ENCODE results near the gene TNS3.
"Not testable (repeated sequence)": the region's sequence is repeated elsewhere in the genome, so short reads cannot be mapped to it uniquely, and the experiment has no call there.

Gene TNS3

GRCh38 chr7:47470567-47471357, 111.1 kb downstream of the TNS3 start:
- no peak for DNase-seq (ENCODE audit: extremely low read depth, low read depth)
- no peak overlapping the region for H3K4me3 ChIP-seq (replicated peaks; ENCODE audit: low read depth, low read length)
- TF ChIP-seq, protein P1, sequence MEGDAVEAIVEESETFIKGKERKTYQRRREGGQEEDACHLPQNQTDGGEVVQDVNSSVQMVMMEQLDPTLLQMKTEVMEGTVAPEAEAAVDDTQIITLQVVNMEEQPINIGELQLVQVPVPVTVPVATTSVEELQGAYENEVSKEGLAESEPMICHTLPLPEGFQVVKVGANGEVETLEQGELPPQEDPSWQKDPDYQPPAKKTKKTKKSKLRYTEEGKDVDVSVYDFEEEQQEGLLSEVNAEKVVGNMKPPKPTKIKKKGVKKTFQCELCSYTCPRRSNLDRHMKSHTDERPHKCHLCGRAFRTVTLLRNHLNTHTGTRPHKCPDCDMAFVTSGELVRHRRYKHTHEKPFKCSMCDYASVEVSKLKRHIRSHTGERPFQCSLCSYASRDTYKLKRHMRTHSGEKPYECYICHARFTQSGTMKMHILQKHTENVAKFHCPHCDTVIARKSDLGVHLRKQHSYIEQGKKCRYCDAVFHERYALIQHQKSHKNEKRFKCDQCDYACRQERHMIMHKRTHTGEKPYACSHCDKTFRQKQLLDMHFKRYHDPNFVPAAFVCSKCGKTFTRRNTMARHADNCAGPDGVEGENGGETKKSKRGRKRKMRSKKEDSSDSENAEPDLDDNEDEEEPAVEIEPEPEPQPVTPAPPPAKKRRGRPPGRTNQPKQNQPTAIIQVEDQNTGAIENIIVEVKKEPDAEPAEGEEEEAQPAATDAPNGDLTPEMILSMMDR (IDR thresholded peaks at IDR 0.05; ENCODE audit: low read depth, low read length, missing control alignments): no peak

DNA sequence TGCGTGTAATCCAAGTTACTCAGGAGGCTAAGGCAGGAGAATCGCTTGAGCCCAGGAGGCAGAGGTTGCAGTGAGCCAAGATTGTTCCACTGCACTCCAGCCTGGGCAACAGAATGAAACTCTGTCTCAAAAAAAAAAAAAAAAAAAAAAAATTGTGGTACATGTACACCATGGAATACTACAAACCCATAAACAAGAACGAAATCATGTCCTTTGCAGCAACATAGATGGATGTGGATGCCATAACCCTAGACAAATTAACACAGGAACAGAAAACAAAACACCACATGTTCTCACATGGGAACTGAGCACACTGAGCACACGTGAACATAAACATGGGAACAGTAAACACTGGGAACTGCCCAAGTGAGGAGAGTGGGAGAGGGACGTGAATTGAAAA, 112.1 kb downstream of the TNS3 start:
- DNase-seq (ENCODE audit: extremely low read depth, low read depth); H3K4me3 ChIP-seq (replicated peaks; ENCODE audit: low read depth, low read length): not testable (repeated sequence)

GRCh38 chr7:47466832-47467231, 115.1 kb downstream of the TNS3 start:
- TF ChIP-seq, protein P1 (IDR thresholded peaks at IDR 0.05; ENCODE audit: low read depth, low read length, missing control alignments): no peak
- DNase-seq (ENCODE audit: extremely low read depth, low read depth): no peak
- H3K4me3 ChIP-seq (replicated peaks; ENCODE audit: low read depth, low read length): no peak overlapping the region

DNA sequence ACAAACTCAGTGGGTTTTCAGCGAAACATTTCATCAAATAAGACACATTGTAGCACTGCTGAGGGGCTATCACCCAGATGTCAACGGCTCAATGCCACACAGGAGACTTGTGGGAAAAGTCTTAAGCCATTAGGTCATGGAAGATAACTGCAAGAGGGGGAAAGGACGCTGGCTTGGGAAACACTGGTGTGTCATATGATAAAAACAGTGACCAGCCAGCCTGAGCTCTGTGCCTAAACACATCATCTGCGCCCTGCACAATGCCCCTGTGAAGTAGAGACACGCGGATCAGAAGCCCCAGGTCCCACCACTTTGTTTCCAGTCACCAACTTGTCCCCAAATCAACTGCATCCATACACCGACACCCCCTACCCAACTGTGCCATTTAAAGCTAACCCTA, 116.7 kb downstream of the TNS3 start:
- TF ChIP-seq, protein P1 (IDR thresholded peaks at IDR 0.05; ENCODE audit: low read depth, low read length, missing control alignments): no peak
- DNase-seq (ENCODE audit: extremely low read depth, low read depth): no peak
- H3K4me3 ChIP-seq (replicated peaks; ENCODE audit: low read depth, low read length): no peak overlapping the region

DNA sequence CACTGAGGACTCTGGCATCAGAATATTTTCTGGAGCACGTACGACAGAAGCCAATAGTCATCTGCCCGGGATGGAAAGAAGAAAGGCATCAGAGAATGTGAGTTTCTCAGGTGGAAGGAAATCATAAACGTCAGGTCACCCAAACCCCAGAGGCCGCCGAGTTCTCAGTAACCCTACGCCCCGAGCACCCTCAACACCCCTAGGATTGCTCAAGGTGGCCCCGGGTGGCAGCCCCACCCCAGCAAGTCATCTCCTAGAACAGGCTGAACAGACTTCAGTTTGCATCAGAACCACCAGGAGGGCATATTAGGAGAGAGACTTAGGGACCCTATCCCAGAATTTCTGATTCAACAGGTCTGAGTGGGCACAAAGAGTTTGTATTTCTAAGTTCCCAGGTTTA, 117.6 kb downstream of the TNS3 start:
- TF ChIP-seq, protein P1 (IDR thresholded peaks at IDR 0.05; ENCODE audit: low read depth, low read length, missing control alignments): no peak
- H3K4me3 ChIP-seq (replicated peaks; ENCODE audit: low read depth, low read length): no peak overlapping the region
- no peak for DNase-seq (ENCODE audit: extremely low read depth, low read depth)

DNA sequence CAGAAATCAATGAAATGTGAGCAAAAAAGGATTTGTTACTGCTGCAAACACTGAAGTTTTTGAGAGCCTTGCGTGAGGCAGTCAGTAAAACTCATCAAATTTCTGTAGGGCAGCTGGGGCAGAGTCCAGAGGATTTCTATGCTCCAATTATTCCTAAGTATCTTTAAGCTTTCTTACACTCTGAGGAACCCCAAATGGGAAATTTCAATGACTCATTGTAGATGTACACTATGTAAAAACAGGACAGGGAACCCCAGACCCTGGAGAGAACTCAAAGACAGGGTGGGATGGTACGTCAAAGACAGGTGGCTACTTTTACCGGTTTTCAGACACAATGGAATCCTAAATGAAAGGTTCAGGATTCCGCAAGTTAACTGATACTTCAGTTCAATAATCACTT, 120.2 kb downstream of the TNS3 start:
- TF ChIP-seq, protein P1 (IDR thresholded peaks at IDR 0.05; ENCODE audit: low read depth, low read length, missing control alignments): no peak
- H3K4me3 ChIP-seq (replicated peaks; ENCODE audit: low read depth, low read length): no peak overlapping the region
- no peak for DNase-seq (ENCODE audit: extremely low read depth, low read depth)

- TF ChIP-seq, protein P1 (IDR thresholded peaks at IDR 0.05; ENCODE audit: low read depth, low read length, missing control alignments): no peak
- no peak for DNase-seq (ENCODE audit: extremely low read depth, low read depth)
- no peak overlapping the region for H3K4me3 ChIP-seq (replicated peaks; ENCODE audit: low read depth, low read length)
These were observed 120.8 kb downstream of the TNS3 start for GRCh38 chr7:47461161-47461560.

All from HFF-Myc (cell line).